HG03066 (cell line): Measurements from ENCODE around the gene DDX25.

Experiments
- ATAC-seq: cut with Tn5 transposase; IDR thresholded peaks from one replicate; pipeline ENCODE4 v1.9.1; 2021; ENCODE audit warnings: low read depth; ENCODE audit not compliant: unreplicated experiment

Gene DDX25

DNA sequence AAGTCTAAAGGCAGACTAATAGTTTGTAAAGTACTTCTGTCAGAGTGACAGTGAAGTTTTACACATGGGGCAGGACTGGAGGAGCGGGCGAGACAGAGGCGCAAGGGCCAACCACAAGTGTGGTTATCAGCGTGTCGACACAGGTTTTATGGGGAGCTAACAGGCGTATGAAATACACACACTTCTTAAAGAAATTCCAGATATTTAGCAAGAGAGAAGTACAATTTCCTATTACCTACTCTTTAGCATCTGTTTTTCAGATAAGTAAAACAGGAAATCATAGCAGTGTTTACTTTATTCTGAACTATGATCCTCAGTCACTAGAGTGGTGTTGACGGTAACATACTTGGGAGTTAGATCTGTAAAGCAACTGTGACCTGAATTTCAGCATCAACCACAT lies 64.0 kb downstream of the DDX25 start:
- ATAC-seq = no peak

DNA sequence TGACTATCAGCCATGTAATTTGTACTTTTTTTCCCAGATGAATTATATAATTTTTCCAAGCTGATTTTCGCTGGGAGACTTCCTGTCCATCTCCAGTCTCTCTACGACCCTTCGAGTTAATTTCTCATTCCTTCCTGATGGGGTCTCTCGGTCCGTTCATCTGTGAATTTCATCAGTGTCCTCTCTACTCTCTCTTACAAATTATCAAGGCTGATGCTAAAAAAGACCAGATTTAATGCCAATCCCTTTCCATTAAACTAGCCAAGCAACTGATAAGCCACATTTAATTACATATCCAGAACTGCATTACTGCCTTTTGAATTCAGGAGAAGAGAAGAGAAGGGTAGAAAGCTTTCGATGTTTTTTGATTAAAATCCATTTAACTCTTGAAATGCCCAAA lies 67.3 kb downstream of the DDX25 start:
- ATAC-seq = no peak

DNA sequence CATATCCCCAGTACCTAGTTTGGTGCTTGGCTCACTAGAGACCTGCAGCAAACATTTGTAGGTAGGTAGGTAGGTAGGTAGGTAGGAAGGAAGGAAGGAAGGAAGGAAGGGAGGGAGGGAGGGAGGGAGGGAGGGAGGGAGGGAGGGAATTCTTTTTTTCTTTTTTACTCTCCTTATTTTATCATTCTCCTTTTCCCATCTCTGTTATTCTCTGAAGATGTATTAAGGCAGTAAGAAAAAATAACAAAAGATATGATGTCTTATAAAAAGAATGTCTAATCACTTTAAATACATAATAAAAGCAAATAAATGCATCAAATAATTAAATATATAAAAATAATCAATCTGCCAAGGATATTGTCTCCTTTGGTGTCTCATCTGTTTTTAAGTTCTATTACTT lies 70.0 kb downstream of the DDX25 start:
- no peak for ATAC-seq

DNA sequence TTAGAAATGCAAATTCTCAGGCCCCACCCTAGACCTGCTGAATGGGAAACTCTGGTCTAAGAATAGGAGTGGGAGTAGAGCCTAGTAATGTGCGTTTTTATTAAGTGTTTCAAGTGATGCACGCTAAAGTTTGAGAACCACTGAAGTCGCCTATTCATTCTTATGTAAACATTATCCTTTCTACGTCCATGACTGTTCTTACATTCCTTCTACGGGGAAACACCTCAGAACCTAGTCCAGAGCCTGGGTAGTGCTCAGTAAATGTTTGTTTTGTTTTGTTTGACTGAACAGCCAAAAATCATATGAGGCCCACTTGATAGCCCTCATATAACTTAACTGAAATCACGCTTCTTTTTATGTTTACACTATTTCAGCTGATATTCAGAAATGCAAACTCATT lies 71.3 kb downstream of the DDX25 start:
- no peak for ATAC-seq

DNA sequence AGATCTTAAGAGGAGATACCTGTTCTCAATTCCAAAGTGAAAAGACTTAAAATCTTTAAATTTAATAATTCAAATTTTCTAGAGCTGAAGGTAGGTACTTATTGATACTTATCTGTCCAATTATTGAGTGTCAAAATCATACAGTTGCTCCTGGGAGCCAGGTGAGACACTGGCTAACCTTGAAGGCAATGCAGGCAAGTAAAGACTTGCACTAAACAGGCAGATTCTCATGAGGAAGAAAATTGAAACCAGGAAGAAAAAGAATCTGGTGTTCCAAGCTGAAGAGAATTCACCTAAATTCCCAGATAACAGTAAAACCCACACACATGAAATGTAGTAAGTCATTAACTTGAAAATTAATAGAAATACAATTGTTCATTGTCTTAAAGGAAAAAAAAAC lies 71.8 kb downstream of the DDX25 start:
- ATAC-seq = no peak

DNA sequence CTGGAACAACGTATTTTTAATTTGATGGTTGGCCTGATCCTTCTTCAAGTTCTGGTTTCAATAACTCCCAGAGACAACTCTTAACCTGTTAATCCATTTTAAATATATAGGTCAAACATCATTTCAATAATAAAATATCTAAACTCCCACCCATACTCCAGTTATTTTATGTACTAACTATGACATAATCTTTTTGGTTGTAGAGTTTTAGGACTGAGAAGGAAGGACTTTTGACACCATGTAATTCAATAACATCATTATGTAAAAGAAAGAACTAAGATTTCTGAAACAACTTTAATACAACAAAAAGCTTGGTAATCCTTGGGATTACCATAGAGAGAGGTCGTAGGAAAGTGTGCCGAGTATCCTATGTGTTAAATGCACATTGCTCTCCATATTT lies 73.0 kb downstream of the DDX25 start:
- no peak for ATAC-seq

DNA sequence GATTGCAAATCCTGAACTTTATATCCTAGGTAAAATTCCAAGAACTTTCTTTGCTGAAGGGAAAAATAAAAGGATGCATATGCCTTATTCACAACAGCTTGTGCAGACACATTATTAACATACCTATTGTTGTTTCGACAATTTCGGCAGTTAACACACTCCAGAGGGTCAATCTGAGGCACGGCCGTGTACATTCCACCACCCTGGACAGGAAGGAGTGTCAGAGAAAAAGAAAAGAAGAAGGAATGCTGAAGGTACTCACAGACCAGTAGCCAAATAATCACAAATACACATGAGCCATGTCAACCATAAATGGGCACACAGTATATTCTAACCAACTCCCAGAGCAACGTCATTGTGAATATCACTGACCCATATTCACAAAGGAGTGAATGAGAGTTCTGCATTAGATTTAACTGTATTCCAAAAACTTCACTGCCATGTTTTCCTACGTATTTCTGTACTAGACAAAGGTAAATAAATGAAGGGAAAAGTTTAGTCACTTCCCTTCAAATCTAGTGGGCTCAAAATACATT lies 73.9 kb downstream of the DDX25 start:
- no peak for ATAC-seq
